NCI-H2171 treated with DMSO at 0.1 percent for 48 hours (cell line): Measurements from ENCODE around the gene MTERF2.
A peak's percentile ranks its signal among the peaks of the same experiment; 100 is the strongest.

Experiments
- DNase-seq: peaks from one replicate; lab custom pipeline; 2025; lab: John Stamatoyannopoulos, UW

The MTERF2 gene

DNA sequence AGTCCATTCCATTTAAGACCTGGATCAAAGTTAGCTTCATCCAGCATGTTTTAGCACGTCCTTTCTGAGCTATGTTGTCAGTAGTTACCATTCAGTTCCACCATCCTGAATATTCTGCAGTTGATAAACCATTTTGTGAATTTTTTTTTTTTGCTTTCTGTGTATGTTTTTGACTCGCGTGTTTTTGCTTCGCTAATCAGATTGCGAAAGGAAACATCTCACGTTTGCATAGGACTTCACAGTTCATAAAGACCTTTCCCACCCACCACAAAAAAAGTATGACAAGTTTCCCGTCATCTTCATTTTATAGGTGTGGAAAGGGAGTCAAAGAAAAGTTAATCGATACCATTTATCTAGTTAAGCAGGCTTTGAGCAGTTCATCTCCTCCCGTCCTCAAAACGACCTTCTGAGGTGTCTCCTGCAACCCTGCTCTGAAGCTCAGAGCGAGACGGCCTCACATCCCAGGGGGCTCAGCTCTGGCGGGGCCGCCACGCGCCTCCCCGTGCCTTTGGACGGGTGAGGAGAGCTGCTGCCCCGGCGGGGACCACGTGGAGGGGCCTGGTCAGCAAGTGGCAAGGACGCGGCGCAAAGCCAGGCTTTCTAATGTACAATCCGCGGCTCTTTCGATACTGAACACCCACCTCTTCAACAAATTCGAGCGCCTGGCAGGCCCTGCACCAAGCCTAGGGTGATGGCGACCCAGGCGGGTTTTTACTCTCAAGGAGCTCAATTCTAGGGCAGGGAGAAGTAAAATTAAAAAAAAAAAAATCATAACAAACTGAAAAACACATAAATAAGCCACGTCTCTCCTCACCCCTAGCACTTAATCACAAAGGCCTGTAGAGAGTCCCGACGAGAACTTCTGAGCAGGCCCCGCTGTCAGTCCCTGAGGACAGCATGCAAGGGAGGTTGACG, 32.2 kb downstream of the MTERF2 start:
- peak; percentile 11 for DNase-seq

DNA sequence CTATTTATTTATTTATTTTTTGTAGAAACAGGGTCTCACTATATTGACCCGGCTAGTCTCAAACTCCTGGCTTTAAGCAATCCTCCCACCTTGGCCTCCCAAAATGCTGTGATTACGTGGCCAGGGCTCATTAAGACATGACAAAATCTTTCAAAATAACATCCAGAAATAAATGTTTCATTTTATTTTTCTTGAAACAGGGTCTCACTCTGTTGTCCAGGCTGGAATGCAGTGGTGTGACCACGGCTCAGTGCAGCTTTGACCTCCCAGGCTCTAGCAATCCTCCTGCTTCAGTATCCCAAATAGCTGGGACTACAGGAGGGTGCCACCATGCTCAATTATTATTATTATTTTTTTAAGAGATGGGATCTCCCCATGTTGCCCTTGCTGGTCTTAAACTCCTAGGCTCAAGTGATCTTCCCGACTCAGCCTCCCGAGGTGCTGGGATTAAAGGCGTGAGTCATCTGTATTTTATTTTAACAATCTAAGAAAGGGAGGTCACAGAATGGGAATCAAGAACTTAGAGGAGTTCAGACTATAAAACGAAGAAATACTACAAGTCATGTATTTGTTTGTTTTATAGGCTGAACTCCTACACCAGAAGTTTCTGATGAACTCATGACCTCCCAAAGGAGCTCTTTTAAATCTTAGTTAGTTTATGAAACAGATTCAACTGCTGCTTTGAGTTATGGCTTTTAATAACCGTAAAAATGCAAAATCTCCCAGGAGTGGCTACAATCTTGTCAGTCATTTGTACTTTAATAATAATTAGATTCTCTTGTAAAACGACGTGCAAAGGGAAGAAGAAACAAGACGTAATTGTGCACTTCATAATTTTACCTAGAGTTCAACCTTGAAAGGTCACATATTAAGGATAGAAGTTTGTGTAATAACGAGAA, 33.3 kb downstream of the MTERF2 start:
- DNase-seq, result no peak

DNA sequence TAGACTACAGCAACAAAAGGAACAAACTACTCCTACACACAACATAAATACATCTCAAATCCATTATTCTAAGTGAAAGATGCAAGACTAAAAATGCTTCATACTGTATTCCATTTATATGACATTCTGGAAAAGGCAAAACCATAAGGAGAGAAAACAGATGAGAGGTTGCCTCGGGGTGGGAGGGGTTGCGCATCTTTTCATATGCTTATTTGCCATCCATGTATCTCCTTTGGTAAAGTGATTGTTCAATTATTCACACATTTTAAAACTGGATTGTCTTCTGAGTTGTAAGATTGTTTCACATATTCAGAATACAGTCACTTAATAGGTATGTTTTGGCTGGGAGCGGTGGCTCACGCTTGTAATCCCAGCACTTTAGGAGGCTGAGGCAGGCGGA, 36.4 kb downstream of the MTERF2 start:
- no peak for DNase-seq

- no peak for DNase-seq
Observed at GRCh38 chr12:106947461-106947860, 39.5 kb downstream of the MTERF2 start.

DNA sequence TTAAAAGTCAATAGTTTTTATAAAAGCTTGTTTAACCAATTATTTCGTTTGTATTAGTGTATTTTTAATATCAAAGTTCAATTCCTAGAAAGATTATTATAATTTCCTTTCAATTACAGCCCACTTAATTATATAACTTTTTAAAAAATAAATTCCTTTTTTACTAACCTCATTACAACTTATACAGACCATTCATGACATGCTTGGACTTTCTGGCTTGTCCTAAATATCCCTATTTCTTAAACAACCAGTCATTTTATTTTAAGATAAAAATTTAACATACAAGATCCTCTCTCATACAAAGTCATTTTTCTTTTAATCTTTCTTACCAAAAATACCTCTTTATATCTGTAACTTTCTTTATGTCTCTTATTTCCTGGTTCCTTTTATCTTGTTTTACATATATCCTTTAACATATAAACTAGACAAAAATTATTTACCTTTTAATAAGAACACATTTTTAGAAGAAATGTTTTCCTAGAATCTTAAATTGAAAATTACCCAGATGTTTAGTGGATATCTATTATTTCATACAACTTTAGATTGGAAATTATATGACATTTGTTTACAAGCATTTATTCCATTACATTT, 41.6 kb downstream of the MTERF2 start:
- DNase-seq, result no peak

GRCh38 chr12:106942775-106943174, 44.2 kb downstream of the MTERF2 start:
- no peak for DNase-seq

DNA sequence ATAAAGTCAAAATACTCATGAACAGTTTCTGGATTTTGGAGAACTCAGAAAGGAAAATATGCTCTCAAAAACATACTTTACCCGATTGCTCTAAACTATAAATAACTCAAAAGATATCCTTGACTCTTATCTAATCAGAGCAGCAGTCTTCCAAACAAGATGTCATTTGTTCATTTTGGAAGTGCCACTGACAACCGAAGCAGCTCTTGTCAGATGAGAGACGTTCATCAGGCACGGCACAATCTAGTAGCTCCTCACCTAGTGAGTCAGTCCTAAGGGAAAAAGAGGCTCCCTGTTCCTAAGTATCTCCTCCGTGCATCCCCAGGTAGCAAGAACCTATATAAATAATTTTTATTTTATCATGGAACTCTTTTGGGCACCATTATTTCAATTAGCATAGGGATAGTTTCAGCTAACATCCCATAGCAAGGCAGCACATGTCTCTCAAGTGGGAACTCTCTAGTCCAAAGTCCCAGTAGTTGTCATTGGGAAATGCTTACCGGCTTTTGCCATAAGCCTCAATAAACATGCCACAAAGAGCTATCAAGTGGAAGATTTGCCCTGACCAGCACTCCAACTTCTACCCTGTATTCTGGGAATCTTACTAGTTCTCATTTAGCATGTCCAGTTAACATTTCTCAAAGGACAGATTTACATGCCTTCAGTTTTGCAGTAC, 45.3 kb downstream of the MTERF2 start:
- DNase-seq, result no peak

- DNase-seq, result no peak
Observed at GRCh38 chr12:106934277-106934676, 52.7 kb downstream of the MTERF2 start.
